HG03045 (cell line): ENCODE results near the gene RHOA.
A peak's percentile ranks its signal among the peaks of the same experiment; 100 is the strongest.

Experiments
- ATAC-seq: cut with Tn5 transposase; IDR thresholded peaks from one replicate; pipeline ENCODE4 v1.9.1; 2021; ENCODE audit warnings: mild to moderate bottlenecking, moderate library complexity; ENCODE audit not compliant: unreplicated experiment

The RHOA gene

DNA sequence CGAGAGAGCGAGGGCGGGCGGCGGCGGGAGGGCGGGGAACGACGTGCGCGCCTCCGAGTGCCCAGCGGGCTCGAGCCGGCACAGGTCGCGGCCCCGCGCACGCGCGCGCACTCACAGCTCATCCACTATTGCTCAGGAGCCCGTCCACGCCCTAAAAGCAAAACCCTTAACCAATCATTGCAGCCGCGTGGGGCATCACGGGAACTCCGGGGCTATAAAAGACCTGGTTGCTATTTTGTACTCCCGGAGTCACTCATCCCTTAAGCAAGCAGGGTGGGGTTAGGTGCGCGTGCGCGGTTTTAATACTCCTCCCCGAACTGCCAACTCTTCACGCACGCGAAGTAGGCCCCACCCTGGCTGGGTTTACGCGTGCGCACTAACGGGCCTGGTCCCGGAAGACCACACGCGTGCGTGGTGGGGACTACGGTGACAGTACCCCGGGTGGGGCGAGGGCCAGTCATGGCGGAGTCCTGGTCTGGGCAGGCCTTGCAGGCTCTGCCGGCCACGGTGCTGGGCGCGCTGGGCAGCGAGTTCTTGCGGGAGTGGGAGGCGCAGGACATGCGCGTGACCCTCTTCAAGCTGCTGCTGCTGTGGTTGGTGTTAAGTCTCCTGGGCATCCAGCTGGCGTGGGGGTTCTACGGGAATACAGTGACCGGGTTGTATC, at the start of gene RHOA, which contains the start of gene TCTA:
RHOA (minus strand) TSS at position 9 of the 664 bp plus-strand sequence. CDS start 36,387 bp downstream, outside the sequence.
TCTA (plus strand) TSS at position 456 of the 664 bp plus-strand sequence; CDS start at position 460, 4 bp downstream.
- ATAC-seq, result peak; percentile 79

DNA sequence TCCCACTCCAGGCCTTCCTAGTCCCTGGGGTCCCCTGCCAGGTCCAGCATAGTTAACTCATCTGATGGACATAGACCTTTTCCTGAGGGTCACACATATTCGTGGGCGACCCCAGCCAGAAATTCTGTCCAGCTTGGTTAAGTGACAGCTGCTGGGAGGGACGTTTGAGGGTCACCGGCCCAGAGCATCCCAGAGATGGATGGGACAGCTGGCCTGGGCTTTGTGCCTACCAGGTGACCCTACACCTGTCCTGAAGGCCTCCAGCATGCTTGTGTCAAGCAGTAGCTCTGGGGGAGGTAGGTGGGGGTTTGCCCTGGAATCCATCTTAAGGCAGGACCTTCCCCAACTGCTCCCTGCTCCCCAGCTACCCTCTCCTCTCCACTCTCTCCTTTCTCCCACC, 49.2 kb upstream of the RHOA start:
- no peak for ATAC-seq

DNA sequence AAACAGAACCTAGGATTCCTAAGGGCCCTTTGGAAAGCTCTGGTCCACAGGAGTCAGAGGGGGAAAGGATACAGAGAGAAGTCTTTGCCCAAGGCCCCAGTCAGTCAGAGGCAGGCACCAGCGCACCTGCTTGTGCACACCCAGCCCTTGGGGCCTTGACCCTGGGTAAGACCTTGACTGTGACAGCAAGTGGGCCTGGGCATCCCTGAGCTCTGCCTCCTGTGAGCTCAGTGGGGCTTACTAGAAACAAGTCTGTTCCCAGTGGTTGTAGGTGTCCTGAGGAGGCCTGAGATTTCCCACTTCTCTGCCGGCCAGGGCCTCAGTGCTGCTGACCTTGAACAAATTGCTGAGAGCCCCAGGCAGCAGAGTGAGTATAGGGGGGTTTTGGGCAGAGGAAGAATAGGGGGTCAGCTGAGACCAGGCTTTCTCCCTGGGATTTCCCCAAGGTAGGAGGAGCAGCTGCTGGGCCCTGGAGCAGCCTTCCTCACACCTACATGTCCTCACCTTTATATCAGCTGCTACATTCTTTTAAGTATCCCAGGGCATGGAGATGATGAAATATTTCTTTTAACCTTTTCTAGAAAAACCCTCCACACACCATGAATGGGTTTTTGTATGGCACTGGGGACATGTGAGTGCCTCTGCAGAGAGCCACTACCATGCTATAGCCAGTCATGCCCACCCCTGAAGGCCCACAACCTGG, 48.6 kb upstream of the RHOA start:
- ATAC-seq, result no peak

DNA sequence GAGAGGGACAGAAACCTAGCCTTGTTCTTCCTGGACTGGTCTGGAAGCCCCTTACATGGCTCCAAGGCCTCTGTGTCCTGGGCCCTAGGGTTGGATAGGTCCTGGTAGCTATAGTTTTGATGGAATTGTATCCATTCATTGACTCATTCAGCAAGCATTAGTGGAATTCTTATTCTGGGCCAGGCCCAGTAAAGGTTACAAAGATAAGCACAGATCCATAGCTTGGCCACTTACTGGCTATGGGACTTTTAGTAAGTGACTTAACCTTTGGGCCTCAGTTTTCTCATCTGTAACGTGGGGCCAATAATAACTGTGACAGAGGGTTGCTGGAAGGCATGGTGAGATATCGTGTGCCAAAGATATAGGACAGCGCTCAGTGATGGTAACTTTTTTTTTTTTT, 44.7 kb upstream of the RHOA start:
- no peak for ATAC-seq

DNA sequence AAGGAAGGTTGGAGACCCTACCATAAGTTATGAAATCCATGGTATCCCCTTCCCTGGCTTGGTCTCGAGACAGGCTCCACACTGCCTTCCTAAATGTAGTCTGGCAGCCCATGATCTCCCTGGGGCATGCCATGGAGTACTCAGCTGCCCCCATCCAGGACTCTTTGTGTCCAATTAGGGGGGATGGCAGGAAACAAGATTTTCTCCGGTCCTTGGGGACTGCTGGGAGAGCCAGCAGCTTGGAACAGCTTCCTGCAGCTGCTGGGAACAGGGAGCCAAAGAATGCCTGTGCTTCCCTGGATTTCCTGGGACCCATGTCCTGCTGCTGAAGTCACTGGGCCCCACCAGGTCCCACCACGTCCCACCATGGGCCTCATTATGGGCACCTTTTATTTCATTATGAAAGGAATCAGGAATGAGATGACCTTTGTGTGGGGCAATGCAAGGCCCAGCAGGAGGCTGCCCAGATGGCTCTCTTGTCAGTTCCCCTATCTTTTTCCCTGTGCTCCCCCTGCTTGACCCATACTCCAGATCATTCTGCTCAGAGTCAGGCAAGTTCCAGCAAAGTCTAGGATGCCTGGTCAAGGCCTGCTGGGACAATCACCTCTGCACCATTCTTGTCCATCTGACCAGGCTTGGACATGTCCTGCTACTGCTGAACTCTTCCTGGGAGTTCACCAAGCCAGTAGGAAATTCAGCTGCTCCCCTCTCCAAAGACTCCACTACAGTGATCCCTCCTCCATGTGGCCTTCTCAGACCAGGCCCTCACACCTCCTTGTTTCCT, 43.3 kb upstream of the RHOA start:
- ATAC-seq, result no peak

DNA sequence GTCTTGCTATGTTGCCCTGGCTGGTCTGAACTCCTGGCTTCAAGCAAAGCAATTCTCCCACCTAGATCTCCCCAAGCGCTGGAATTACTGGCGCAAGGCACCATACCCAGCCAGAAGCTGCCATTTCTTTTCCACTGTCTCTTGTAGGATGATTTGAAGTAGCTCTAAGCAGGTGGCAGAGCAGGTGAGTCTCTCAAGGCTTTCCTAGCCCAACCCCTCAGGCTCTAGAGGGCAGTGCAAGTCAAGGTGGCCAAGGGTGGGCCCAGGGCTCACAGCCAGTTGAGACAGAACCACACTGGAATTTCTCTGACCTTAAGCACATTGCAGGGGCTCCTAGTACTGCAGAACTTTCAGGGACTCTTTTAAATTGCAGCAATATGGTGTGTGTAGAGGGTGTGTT, 42.7 kb upstream of the RHOA start:
- no peak for ATAC-seq

DNA sequence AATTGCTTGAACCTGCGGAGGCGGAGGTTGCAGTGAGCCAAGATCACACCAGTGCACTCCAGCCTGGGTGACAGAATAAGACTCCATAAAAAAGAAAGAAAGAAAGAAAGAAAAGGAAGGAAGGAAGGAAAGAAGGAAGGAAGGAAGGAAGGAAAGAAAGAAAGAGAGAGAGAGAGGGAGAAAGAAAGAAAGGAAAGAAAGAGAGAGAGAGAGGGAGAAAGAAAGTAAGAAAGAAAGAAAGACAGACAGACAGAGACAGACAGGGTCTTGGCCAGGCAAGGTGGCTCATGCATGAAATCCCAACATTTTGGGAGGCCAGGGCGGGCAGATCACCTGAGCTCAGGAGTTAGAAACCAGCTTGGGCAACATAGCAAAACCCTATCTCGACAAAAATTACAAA, 41.8 kb upstream of the RHOA start:
- no peak for ATAC-seq

DNA sequence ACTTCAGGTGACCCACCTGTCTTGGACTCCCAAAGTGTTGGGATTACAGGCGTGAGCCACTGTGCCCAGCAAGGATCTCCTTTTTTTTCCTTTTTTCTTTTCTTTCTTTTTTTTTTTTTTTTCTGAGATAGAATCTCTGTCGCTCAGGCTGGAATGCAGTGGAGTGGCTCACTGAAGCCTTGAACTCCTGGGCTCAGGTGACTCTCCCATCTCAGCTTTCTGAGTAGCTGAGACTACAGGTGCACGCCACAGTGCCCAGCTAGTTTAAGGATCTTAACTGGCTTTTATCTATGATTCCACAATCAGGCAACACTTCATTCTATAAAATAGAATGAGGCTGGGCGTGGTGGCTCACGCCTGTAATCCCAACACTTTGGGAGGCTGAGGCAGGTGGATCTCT, 33.6 kb upstream of the RHOA start:
- no peak for ATAC-seq

DNA sequence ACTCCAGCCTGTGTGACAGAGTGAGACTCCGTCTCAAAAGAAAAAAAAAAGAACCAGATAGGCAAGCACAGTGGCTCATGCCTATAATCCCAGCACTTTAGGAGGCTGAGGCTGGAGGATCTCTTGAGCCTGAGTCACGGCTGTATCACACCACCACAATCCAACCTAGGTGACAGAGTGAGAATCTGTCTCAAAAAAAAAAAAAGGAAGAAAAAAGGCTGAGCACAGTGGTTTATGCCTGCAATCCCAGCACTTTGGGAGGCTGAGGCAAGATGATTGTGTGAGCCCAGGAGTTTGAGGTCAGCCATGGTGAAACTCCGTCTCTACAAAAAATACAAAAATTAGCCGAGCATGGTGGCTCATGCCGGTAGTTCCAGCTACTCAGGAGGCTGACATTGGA, 23.0 kb upstream of the RHOA start:
- no peak for ATAC-seq

DNA sequence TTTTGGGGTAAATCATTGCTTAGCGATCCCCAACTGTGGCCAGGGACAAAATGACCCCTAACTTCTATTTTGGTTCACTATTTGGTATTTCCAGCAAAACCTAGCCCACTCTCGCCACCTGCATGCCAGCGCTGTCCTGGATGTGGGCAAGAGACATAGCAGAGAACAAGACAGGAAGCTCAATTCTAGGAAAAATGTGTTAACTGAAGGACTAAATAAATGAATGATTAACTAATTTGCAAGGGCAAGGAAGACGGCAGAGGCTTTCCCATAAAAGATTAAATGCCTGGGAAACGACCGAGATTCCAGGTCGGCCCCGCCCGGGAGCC, 16.9 kb upstream of the RHOA start:
- peak; percentile 5 for ATAC-seq

DNA sequence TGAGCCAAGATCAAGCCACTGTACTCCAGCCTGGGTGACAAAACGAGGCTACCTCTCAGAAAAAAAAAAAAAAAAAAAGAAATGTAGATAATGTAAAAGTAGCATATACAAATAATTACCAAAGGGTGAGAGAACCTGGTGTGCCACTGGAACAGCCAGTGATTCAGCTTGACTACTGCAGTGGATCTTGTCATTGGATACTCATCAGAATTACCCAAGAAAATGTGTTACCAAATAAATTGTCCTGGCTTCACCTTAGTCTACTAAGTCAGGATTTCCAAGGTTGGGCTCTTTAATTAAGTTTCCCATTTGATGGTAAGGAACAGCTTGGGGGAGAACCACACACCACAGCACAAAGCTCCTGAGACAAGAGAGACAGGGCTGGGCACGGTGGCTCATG, 15.8 kb upstream of the RHOA start:
- no peak for ATAC-seq

DNA sequence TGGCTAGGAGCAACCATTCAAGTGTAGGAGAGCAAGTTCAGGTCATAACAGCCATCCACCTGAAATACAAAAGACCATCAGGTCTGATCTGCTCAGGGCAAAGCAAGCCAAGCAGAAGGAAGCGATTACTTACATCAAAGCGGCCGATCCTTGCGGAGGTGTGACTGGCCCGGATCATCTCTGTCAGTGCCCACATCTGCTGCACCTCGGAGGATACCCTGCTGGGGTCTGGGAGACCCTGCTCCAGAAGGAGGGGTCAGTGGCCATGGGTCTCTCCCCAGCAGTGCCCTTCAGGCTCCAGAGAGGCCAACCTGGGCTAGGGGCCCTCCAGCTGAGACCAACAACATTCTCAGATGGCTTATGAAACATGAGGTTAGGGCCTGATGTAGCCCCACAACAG, 13.0 kb upstream of the RHOA start:
- ATAC-seq, result no peak

DNA sequence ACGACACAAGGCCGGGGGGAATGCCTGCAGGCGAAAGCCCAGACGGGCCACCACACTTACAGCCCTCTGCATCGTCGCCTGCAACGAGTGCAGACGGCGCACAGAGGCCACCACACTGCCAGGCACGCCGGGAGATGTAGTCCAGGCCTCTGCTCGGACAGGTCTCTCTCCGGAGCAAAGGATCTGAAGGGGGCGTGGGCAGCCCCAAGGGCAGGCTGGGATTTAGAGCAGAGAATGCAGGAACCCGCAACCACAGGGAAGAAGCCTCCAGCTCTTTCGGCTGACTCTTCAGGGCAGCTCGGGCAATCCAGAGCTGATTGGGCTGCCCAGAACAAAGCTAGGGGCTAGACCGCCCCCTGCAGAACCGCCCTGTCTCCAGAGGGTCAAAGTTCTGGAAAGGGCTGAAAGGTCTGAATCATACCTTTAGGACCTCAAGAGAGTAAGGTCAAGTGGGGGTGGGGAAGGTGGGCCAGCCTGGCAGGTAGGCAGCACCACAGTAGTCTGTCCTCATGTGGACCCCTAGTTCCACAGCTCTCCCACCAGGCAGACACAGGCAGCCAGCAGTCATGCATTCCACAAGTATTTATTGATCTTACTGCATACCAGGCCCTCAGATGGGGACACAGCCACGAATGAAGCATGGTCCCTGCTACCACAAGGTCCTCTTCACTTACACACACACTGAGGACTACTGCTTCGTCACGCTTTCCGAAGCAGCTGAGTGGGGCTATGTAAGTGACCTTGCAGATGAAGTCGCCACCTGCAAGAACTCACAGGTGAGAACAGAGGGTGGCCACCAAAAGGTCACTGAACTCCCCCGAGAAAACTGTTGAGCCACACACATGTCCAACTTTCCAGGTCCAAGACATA, 10.8 kb upstream of the RHOA start, which contains the start of gene AMT:
AMT (minus strand) TSS at position 95 of the 870 bp plus-strand sequence; CDS start at position 72, 23 bp downstream.
- no peak for ATAC-seq

DNA sequence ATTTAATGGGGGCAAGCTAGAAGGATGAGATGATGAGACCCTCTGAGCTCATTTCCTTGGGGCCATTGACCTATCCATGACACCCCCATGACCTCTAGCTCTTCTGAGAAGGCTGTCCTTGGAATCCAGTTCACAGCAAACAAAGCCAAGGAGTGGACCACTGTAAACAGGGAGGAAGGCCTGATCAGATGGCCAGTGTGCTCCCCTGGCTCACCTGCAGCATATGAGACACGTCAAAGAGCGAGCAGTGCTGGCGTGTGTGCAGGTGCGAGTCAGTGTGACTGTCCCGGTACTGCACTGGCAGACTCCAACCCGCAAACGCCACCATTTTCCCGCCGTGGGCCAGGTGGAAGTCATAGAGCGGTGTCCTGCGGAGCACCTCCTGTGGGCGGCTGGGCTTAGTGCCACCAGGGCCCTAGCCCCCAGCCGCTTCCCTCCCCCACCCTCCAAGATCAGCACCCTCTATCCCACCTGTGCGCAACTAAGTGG, 10.2 kb upstream of the RHOA start:
- ATAC-seq, result no peak

DNA sequence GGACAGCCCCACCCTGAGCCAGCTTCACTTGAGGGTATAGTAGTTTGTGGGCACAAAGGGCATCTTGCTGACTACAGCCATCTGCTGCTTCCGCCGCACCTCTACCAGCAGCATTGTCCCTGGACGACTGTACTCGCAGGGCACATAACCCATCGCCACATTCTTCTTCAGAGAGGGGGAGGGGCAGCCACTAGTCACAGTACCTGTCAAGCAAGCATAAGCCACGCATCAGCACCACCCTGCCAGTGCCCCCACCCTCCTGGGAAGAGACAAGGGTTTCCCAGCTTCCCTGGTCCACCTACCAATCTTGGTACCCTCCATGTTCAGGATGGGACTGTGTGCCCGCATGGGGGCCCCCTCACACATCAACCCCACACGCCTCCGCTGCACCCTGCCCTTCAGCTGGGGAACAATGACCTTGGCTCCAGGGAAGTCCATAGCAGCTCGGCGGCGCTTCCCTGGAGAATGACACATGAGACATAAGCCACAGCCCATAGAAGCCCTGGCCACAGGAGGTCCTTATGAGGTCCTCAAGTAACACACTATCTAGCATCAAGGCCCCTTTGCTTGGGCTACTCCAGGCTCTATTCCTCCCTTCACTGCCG, 5.8 kb upstream of the RHOA start:
- no peak for ATAC-seq

DNA sequence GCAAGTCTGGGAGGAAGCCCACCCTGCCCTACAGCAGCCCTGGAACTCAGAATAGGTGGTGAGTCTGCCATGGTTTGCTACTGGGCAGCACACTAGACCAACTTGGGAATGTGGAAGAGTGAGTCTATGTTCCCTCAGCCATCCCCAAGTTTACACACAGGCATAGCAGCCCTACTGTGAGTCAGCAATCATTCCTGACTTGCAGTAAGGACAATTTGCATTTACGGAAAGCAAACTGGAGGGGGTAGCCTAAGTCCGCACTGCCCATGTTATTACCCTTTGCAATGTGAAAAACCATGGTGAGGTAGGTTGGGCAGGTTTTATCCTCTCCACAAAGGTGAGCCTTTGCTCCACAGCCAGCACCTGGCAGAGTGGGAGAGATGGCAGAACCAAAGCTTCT, 5.1 kb upstream of the RHOA start:
- no peak for ATAC-seq

DNA sequence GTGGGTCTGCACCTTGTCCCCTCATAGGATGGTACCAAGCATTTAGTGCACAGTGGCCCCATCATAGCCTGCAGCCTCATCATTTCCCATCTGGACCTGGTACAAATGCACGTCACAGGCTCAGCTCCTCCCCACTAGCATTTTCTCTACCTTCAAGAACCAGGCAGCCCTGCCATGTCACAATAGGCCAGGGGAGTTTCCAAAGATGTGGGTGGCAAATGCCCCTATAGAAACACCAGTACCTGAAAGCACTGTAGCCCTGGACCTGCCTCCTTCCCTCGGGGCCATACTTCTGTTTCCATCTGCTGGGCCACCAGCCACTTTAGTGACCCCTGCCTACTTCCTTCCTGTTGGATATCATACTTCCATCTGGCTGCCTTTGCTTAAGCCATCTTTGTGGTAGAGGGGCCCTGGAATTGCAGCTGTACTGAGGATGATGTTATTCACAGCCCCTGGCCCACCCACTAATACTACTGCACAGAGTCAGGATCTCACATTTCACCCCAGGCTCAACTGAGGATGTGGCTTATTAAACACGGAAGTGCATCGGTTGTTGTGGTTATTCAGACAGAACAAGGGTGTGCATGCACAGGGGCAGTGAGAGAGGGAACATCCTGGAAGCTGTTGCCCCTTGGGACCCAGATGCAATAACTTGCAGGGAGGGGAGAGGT, 4.3 kb upstream of the RHOA start:
- no peak for ATAC-seq

DNA sequence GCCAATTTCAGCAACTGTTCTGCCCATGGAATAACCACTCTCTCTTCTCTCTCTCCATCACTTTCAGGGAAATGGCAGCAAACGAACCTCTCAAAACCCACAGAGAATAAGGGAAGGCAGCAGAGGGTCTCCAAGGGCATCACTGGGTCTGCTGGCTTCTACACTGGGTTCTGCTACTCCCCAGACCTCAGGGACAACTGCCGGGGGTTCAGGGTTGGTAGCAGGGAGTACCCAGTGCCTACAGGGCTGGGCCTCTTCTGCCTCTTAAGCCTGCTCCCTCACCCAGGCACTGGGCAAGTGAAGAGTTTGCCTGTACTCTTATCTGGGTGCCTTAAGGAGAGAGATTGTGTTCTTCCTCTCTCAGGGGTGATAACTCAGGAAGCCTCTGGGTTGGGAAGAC, 3.0 kb upstream of the RHOA start:
- no peak for ATAC-seq

DNA sequence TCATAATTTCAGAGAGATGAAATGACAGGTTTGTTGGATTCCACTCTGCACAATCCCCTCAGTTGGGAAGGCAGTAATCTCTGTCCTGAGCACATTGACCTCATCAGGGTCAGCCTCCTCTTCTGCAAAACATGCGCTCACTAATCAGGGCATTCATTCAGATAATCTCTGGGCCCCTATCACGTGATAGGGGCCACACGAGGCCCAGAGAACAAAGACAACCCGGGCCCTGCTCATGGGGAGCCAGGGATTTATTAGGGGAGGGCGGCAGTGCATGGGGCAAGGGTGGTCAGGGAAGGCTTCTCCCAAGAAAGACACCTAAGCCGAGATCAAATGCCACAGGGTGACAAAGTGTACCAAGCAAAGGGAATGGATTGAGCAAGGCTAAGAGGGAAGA, 1.6 kb upstream of the RHOA start:
- no peak for ATAC-seq
